ENCODE measurements around the gene PIGV. TPM values are rescaled to one million over a fixed set of nuclear protein-coding genes. Genes with fewer than 3 reads are reported as not detected.

PIGV gene
- total RNA-seq, 1 experiment from 2014 or later, result 9.9 TPM

GRCh38 chr1:26784023-26784871 is 3.5 kb upstream of the PIGV start:
- TF ChIP-seq CTCF (IDR thresholded peaks at IDR 0.05; ENCODE audit: unreplicated experiment), result no peak
- Mint-ChIP-seq H3K27ac (ENCODE audit: unreplicated experiment) (no peak overlapping the region), H3K9me3 (ENCODE audit: low read depth, unreplicated experiment) (no peaks in the 10 kb centered on the region), H3K4me3 (ENCODE audit: low read depth, unreplicated experiment) (no peak overlapping the region), H3K36me3 (ENCODE audit: insufficient read depth, unreplicated experiment) (peaks cover 56% of the 10 kb centered on the region), H3K27me3 (ENCODE audit: unreplicated experiment) (no peaks in the 10 kb centered on the region), H3K4me1 (ENCODE audit: low read depth, unreplicated experiment) (peaks cover 45% of the 10 kb centered on the region)
- intact Hi-C loops (cut with micrococcal nuclease; ENCODE audit: unreplicated experiment), result no loop called here
- CTCF ChIA-PET, result interaction anchor here (0.9 kb wide), 1 partner anchor 174 kb away, joined by 4 read pairs; no protein-coding TSS in a partner anchor
- no peak for DNase-seq
- no TSS peak for BruUV-seq (replicated peaks)

DNA sequence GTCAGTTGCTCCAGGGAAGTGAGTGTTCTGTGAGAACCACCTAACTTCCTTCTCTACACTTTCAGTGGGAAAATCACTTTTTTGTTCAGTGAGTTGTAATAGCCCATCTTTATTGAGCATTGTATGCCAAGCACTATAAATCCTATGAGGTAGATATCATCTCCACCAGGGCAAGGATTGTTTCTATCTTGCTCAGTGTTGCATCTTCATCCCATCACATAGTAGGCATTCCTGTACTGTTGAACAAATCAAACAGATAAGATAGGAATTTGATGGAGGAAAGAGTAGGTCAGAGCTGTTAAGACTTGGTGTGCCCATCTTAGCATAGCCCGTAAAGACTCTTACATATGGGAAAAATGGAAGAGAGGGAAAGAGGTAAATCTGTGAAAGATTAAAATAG is 2.9 kb upstream of the PIGV start:
- no TSS peak for BruUV-seq (replicated peaks)
- H3K4me3 Mint-ChIP-seq (ENCODE audit: low read depth, unreplicated experiment), result no peak overlapping the region
- H3K4me1 Mint-ChIP-seq (ENCODE audit: low read depth, unreplicated experiment), result peaks cover 48% of the 10 kb centered on the region
- no peaks in the 10 kb centered on the region for H3K9me3 Mint-ChIP-seq (ENCODE audit: low read depth, unreplicated experiment)
- CTCF ChIA-PET, result no interaction called here
- no peaks in the 10 kb centered on the region for H3K27me3 Mint-ChIP-seq (ENCODE audit: unreplicated experiment)
- no peak for TF ChIP-seq CTCF (IDR thresholded peaks at IDR 0.05; ENCODE audit: unreplicated experiment)
- no peak for DNase-seq
- intact Hi-C loops (cut with micrococcal nuclease; ENCODE audit: unreplicated experiment), result no loop called here
- H3K36me3 Mint-ChIP-seq (ENCODE audit: insufficient read depth, unreplicated experiment), result peaks cover 51% of the 10 kb centered on the region
- no peak overlapping the region for H3K27ac Mint-ChIP-seq (ENCODE audit: unreplicated experiment)

DNA sequence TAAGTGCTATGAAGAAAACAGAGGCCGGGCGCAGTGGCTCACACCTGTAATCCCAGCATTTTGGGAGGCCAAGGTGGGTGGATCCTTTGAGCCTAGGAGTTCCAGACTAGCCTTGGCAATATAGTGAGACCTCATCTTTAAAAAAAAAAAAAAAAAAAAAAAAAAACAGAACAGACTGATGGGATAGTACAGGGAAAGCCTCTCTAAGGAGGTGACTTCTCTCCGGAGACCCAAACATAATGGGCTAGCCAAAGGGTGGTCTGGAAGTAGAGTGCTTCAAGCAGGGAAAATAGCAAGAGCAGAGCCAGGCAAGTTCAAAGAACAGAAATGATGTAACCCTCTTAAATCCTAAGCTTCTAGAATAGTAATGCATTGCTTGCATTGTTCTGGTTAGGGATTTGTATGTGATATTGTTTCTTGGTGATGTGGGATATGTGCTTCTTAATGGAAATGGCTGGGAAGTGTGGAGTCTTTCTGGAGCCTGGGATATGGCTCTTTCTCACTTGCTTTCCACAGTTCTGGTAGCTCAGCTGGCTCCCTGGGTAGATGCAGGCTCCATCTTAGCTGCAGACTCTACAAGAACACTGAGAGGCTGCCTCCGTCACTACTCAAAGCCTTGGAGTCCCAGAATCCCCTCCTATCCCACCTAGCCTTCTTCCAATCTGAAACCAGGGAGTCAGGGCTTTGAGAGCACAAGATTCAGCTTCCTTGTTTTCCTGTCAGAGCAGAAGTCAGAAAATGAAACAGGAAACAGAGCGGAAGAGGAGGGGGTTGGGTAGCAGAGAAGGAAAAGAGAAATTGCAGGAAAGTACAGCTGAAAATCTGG is 1.9 kb upstream of the PIGV start:
- peaks cover 51% of the 10 kb centered on the region for H3K36me3 Mint-ChIP-seq (ENCODE audit: insufficient read depth, unreplicated experiment)
- no peaks in the 10 kb centered on the region for H3K27me3 Mint-ChIP-seq (ENCODE audit: unreplicated experiment)
- no peak overlapping the region for H3K4me3 Mint-ChIP-seq (ENCODE audit: low read depth, unreplicated experiment)
- CTCF ChIA-PET, result interaction anchor here (0.7 kb wide), 1 partner anchor 167 kb away, joined by 4 read pairs; no protein-coding TSS in a partner anchor
- BruUV-seq (replicated peaks), result no TSS peak
- no peak for TF ChIP-seq CTCF (IDR thresholded peaks at IDR 0.05; ENCODE audit: unreplicated experiment)
- intact Hi-C loops (cut with micrococcal nuclease; ENCODE audit: unreplicated experiment), result no loop called here
- no peaks in the 10 kb centered on the region for H3K9me3 Mint-ChIP-seq (ENCODE audit: low read depth, unreplicated experiment)
- peaks cover 48% of the 10 kb centered on the region for H3K4me1 Mint-ChIP-seq (ENCODE audit: low read depth, unreplicated experiment)
- no peak for DNase-seq
- H3K27ac Mint-ChIP-seq (ENCODE audit: unreplicated experiment), result peak overlapping the region; percentile 93

GRCh38 chr1:26786437-26787380 is 1.0 kb upstream of the PIGV start:
- TF ChIP-seq CTCF (IDR thresholded peaks at IDR 0.05; ENCODE audit: unreplicated experiment), result no peak
- peak overlapping the region; percentile 93 for H3K27ac Mint-ChIP-seq (ENCODE audit: unreplicated experiment)
- peaks cover 48% of the 10 kb centered on the region for H3K4me1 Mint-ChIP-seq (ENCODE audit: low read depth, unreplicated experiment)
- no peaks in the 10 kb centered on the region for H3K9me3 Mint-ChIP-seq (ENCODE audit: low read depth, unreplicated experiment)
- H3K4me3 Mint-ChIP-seq (ENCODE audit: low read depth, unreplicated experiment), result peak overlapping the region; percentile 90
- no peaks in the 10 kb centered on the region for H3K27me3 Mint-ChIP-seq (ENCODE audit: unreplicated experiment)
- BruUV-seq (replicated peaks), result no TSS peak
- peaks cover 45% of the 10 kb centered on the region for H3K36me3 Mint-ChIP-seq (ENCODE audit: insufficient read depth, unreplicated experiment)
- CTCF ChIA-PET, result interaction anchor here (2.6 kb wide), 2 partner anchors 109 to 185 kb away, joined by 10 to 23 read pairs; no protein-coding TSS in a partner anchor
- DNase-seq, result peak; percentile 30
- intact Hi-C loops (cut with micrococcal nuclease; ENCODE audit: unreplicated experiment), result no loop called here
